Gastroesophageal sphincter (tissue), 4 donors: ENCODE measurements around the gene ZNF296. TPM values are rescaled to one million over a fixed set of nuclear protein-coding genes. Genes with fewer than 3 reads are reported as not detected.

Experiments used
- ATAC-seq: fragments of 150-250 bp; one replicate; pipeline ENCODE4 v1.9.1; 2016; ENCODE audit warnings: mild to moderate bottlenecking, moderate library complexity
- H3K27ac ChIP-seq, 4 donors: fragments of 200-600 bp; sonication (generic) in 3 of 4; 1 replicate in 3 of 4; 2 replicates in 1 of 4; pipeline ENCODE4 v1.5.1; 2016 to 2019
- H3K27me3 ChIP-seq: fragments of 200-600 bp; sonication (generic); one replicate; pipeline ENCODE4 v1.5.1; 2019
- H3K36me3 ChIP-seq, 2 donors: fragments of 200-600 bp; sonication (generic); one replicate each; pipeline ENCODE4 v1.5.1; 2019; ENCODE audit warnings: control low read depth in 1 of 2
- H3K4me1 ChIP-seq, 3 donors: fragments of 200-600 bp; sonication (generic); 1 replicate in 2 of 3; 2 replicates in 1 of 3; pipeline ENCODE4 v1.5.1; 2016 to 2019; ENCODE audit warnings: control low read depth in 2 of 3
- H3K4me3 ChIP-seq, 2 donors: fragments of 200-600 bp; sonication (generic); one replicate each; pipeline ENCODE4 v1.5.1; 2019; ENCODE audit warnings: mild to moderate bottlenecking in 1 of 2, moderate library complexity in 1 of 2
- H3K9me3 ChIP-seq, 3 donors: fragments of 200-600 bp; sonication (generic); one replicate each; pipeline ENCODE4 v1.5.1; 2017 to 2019; ENCODE audit warnings: control low read depth in 2 of 3
- EP300 ChIP-seq: sonication (generic); formaldehyde crosslinking; IDR thresholded peaks from one replicate; pipeline ENCODE4 v1.6.1; 2017; ENCODE audit warnings: antibody characterized with exemption, mild to moderate bottlenecking
- POLR2A ChIP-seq, 2 donors: fragments of 450-650 bp; IDR thresholded peaks; one replicate each; pipeline ENCODE4 v1.6.1; 2017; ENCODE audit warnings: antibody characterized with exemption in 2 of 2, mild to moderate bottlenecking in 2 of 2, moderate library complexity in 1 of 2
- POLR2AphosphoS5 ChIP-seq: sonication (generic); formaldehyde crosslinking; IDR thresholded peaks from one replicate; pipeline ENCODE4 v1.6.1; 2017; ENCODE audit warnings: antibody characterized with exemption
- WGBS, 2 donors: methylation state at CpG; one replicate each; pipeline ENCODE4 v1.1.5; 2018; ENCODE audit warnings: low coverage in 1 of 2; 5-methylcytosine and 5-hydroxymethylcytosine counted together
- total RNA-seq, 4 donors: library from RNA; depleted of rRNA; stranded (reverse); fragments of >200 nt; gene quantifications; one replicate each; pipeline ENCODE4 v1.1.0, GENCODE V29; 2016
- TF ChIP-seq, protein P1 (sequence below), 4 experiments: fragments of 200-600 bp in 2 of 4; fragments of 450-650 bp in 2 of 4; sonication (generic) in 1 of 4; IDR thresholded peaks; one replicate each; pipeline ENCODE4 v1.5.1; 2017 to 2019; ENCODE audit warnings: antibody characterized with exemption in 4 of 4, mild to moderate bottlenecking in 2 of 4, moderate library complexity in 2 of 4

Gene ZNF296
- total RNA-seq, 4 donors from 2014 or later: 0.50 TPM; not detected in 3

GRCh38 chr19:45103508-45104319, 27.4 kb upstream of the ZNF296 start:
- Histone ChIP-seq H3K27ac (peak overlapping the region in 1 of 4 donors; percentile 8), H3K36me3 (no peaks in the 10 kb centered on the region), H3K4me1 (peaks cover 0 to 57% (median 22%) of the 10 kb centered on the region in 3 donors), H3K9me3 (no peaks in the 10 kb centered on the region), H3K27me3 (no peaks in the 10 kb centered on the region), H3K4me3 (peak overlapping the region in 1 of 2 donors; percentile 23)
- WGBS, 2 donors: 7 to 48% methylated on average over 3 to 19 of the region's 26 CpGs
- no peak for ATAC-seq
- TF ChIP-seq EP300 (no peak), POLR2A (IDR thresholded peaks at IDR 0.05) (no peak), POLR2AphosphoS5 (no peak)
- TF ChIP-seq, protein P1, sequence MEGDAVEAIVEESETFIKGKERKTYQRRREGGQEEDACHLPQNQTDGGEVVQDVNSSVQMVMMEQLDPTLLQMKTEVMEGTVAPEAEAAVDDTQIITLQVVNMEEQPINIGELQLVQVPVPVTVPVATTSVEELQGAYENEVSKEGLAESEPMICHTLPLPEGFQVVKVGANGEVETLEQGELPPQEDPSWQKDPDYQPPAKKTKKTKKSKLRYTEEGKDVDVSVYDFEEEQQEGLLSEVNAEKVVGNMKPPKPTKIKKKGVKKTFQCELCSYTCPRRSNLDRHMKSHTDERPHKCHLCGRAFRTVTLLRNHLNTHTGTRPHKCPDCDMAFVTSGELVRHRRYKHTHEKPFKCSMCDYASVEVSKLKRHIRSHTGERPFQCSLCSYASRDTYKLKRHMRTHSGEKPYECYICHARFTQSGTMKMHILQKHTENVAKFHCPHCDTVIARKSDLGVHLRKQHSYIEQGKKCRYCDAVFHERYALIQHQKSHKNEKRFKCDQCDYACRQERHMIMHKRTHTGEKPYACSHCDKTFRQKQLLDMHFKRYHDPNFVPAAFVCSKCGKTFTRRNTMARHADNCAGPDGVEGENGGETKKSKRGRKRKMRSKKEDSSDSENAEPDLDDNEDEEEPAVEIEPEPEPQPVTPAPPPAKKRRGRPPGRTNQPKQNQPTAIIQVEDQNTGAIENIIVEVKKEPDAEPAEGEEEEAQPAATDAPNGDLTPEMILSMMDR (IDR thresholded peaks at IDR 0.05): no peak

- 30% methylated on average over 2 of the region's 15 CpGs; no CpG with 5 or more reads in 1 of the 2 donors for WGBS, 2 donors
- no peaks in the 10 kb centered on the region for H3K27me3 ChIP-seq
- no peaks in the 10 kb centered on the region for H3K36me3 ChIP-seq
- ATAC-seq: peak; percentile 28
- TF ChIP-seq, protein P1 (IDR thresholded peaks at IDR 0.05): no peak
- no peak for TF ChIP-seq POLR2AphosphoS5
- no peak for TF ChIP-seq POLR2A (IDR thresholded peaks at IDR 0.05)
- no peak for TF ChIP-seq EP300
- no peaks in the 10 kb centered on the region for H3K9me3 ChIP-seq
- H3K27ac ChIP-seq: peak overlapping the region in 1 of 4 donors; percentile 8
- peaks cover 0 to 63% (median 28%) of the 10 kb centered on the region in 3 donors for H3K4me1 ChIP-seq
- peak overlapping the region in 1 of 2 donors; percentile 23 for H3K4me3 ChIP-seq
Observed at GRCh38 chr19:45103156-45103507, 26.9 kb upstream of the ZNF296 start.

GRCh38 chr19:45102481-45102880, 26.2 kb upstream of the ZNF296 start:
- H3K36me3 ChIP-seq: no peaks in the 10 kb centered on the region
- no CpG with 5 or more reads among the region's 7 CpGs for WGBS, 2 donors
- no peak overlapping the region for H3K27ac ChIP-seq
- ATAC-seq: no peak
- no peaks in the 10 kb centered on the region for H3K27me3 ChIP-seq
- H3K4me1 ChIP-seq: peaks cover 0 to 69% (median 34%) of the 10 kb centered on the region in 3 donors
- TF ChIP-seq POLR2A (IDR thresholded peaks at IDR 0.05) (no peak), EP300 (no peak), POLR2AphosphoS5 (no peak)
- TF ChIP-seq, protein P1 (IDR thresholded peaks at IDR 0.05): no peak
- H3K4me3 ChIP-seq: no peak overlapping the region
- no peaks in the 10 kb centered on the region for H3K9me3 ChIP-seq

GRCh38 chr19:45101806-45102205, 25.5 kb upstream of the ZNF296 start:
- H3K4me3 ChIP-seq: no peak overlapping the region
- TF ChIP-seq POLR2A (IDR thresholded peaks at IDR 0.05): no peak
- no peak for TF ChIP-seq POLR2AphosphoS5
- TF ChIP-seq, protein P1 (IDR thresholded peaks at IDR 0.05): no peak
- no peak for TF ChIP-seq EP300
- H3K9me3 ChIP-seq: no peaks in the 10 kb centered on the region
- no peak overlapping the region for H3K27ac ChIP-seq
- ATAC-seq: no peak
- WGBS, 2 donors: 70 to 90% methylated on average over 4 of the region's 8 CpGs
- no peaks in the 10 kb centered on the region for H3K36me3 ChIP-seq
- peaks cover 0 to 76% (median 35%) of the 10 kb centered on the region in 3 donors for H3K4me1 ChIP-seq
- no peaks in the 10 kb centered on the region for H3K27me3 ChIP-seq

DNA sequence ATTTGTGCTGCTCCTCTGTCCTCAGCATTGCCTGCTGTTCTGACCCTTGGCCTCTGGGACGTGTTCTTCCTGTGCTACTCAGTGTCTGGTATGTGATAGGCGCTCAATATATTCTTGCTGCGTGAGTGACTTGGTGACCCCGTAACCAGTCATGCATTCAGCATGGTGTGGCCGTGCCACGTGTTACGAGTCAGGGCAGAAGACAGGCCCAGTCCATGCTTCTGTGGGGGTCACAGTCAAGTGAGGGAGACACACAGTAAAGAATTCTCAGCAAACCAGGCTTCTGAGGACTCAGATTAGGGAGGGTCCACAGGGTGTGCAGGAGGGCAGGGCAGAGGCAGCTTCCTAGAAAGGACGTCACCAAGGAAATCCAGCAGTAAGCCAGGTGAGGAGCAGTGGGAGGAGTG, 24.6 kb upstream of the ZNF296 start:
- TF ChIP-seq POLR2A (IDR thresholded peaks at IDR 0.05) (no peak), POLR2AphosphoS5 (no peak), EP300 (no peak)
- TF ChIP-seq, protein P1 (IDR thresholded peaks at IDR 0.05): no peak
- Histone ChIP-seq H3K27me3 (no peaks in the 10 kb centered on the region), H3K4me1 (peaks cover 0 to 85% (median 35%) of the 10 kb centered on the region in 3 donors), H3K27ac (peak overlapping the region in 1 of 4 donors; percentile 10), H3K9me3 (no peaks in the 10 kb centered on the region), H3K36me3 (no peaks in the 10 kb centered on the region), H3K4me3 (no peak overlapping the region)
- no peak for ATAC-seq
- WGBS, 2 donors: 80% methylated on average over 1 of the region's 8 CpGs
